Measurements from ENCODE around the gene CD200.

- TF ChIP-seq CTCF (conservative IDR thresholded peaks at IDR 0.05; ENCODE audit: low read depth in 2 of 2) (no peak), ZNF114 (CRISPR knock-in tag; IDR thresholded peaks at IDR 0.05) (no peak), EZH2 (IDR thresholded peaks at IDR 0.05; ENCODE audit: low read depth, unreplicated experiment) (no peak), REST (IDR thresholded peaks at IDR 0.05; ENCODE audit: unreplicated experiment) (no peak), POLR2AphosphoS5 (IDR thresholded peaks at IDR 0.05; ENCODE audit: low read depth) (no peak), ZNF462 (CRISPR knock-in tag; IDR thresholded peaks at IDR 0.05) (no peak), JUNB (IDR thresholded peaks at IDR 0.05; ENCODE audit: unreplicated experiment) (no peak), CREB1 (CRISPR knock-in tag; IDR thresholded peaks at IDR 0.05; ENCODE audit: low read depth) (no peak), EZH2phosphoT487 (IDR thresholded peaks at IDR 0.05; ENCODE audit: unreplicated experiment) (no peak)
These were observed 32.7 kb downstream of the CD200 start for GRCh38 chr3:112365636-112366035.
